Body of pancreas (tissue), 4 donors: ENCODE results near the gene PLEKHG5.

ENCODE experiments used
- POLR2A ChIP-seq, 3 donors: fragments of 450-650 bp; IDR thresholded peaks; one replicate each; pipeline ENCODE4 v1.6.1; 2016; ENCODE audit warnings: antibody characterized with exemption in 3 of 3, mild to moderate bottlenecking in 2 of 3
- TF ChIP-seq, protein P1 (sequence below), 7 experiments: fragments of 450-650 bp in 4 of 7; fragments of 200-600 bp in 3 of 7; sonication (generic) in 3 of 7; IDR thresholded peaks; one replicate each; pipeline ENCODE4 v1.5.1; 2016 to 2019; ENCODE audit warnings: antibody characterized with exemption in 7 of 7

DNA sequence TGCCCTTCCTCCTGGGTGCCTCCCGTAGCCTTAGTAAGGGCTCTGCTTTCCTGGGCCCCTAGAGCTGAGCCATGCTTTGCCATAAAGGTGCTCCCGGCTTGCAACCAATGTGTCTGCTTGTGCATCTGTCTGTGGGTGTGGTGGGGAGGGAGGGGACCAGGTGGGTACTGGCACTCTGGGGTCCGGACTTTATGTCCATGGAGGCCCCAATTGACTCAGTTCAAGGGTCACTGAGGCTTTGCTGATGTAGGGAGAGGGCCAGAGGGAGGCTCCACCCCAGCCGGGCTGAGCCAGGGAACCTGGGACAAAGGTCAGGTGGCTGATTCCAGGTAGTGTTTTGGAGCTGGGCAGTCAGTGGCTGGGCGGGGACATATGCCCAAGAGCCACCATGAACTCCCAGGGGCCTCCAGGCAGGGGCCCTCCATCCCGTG lies 40.5 kb downstream of the PLEKHG5 start:
- TF ChIP-seq, protein P1, sequence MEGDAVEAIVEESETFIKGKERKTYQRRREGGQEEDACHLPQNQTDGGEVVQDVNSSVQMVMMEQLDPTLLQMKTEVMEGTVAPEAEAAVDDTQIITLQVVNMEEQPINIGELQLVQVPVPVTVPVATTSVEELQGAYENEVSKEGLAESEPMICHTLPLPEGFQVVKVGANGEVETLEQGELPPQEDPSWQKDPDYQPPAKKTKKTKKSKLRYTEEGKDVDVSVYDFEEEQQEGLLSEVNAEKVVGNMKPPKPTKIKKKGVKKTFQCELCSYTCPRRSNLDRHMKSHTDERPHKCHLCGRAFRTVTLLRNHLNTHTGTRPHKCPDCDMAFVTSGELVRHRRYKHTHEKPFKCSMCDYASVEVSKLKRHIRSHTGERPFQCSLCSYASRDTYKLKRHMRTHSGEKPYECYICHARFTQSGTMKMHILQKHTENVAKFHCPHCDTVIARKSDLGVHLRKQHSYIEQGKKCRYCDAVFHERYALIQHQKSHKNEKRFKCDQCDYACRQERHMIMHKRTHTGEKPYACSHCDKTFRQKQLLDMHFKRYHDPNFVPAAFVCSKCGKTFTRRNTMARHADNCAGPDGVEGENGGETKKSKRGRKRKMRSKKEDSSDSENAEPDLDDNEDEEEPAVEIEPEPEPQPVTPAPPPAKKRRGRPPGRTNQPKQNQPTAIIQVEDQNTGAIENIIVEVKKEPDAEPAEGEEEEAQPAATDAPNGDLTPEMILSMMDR (IDR thresholded peaks at IDR 0.05): no peak
- no peak for TF ChIP-seq POLR2A (IDR thresholded peaks at IDR 0.05)
